Activated naive CD4-positive, alpha-beta T cell treated with anti-CD3 and anti-CD28 coated beads, Interleukin-2, amount 50 U/mL, for 72 hours (primary cell): ENCODE data around the gene LAPTM4A. TPM values are rescaled to one million over a fixed set of nuclear protein-coding genes. Genes with fewer than 3 reads are reported as not detected.

Experiments used
- ATAC-seq, 2 donors: fragments of 150-1000 bp; cut with Tn5 transposase; 2 replicates each; pipeline ENCODE4 v1.10.0; 2021; ENCODE audit warnings: mild to moderate bottlenecking in 2 of 2, moderate library complexity in 2 of 2
- DNase-seq, 2 donors: peaks; one replicate each; pipeline ENCODE4 v3.0.0; 2021 to 2022; ENCODE audit warnings: low spot score in 2 of 2
- H3K27ac Mint-ChIP-seq, 2 donors: one replicate each; pipeline ENCODE4 v1.8.0; 2022; ENCODE audit warnings: mild to moderate bottlenecking in 2 of 2, mixed read lengths in 2 of 2
- H3K36me3 Mint-ChIP-seq, 2 donors: one replicate each; pipeline ENCODE4 v1.8.0; 2022; ENCODE audit warnings: mixed read lengths in 2 of 2
- H3K9me3 Mint-ChIP-seq, 2 donors: one replicate each; pipeline ENCODE4 v1.8.0; 2022; ENCODE audit warnings: mixed read lengths in 2 of 2
- total RNA-seq, 2 donors: library from RNA; stranded (reverse); gene quantifications; one replicate each; pipeline ENCODE4 v1.2.3, GENCODE V29; 2022

Gene LAPTM4A
- total RNA-seq, 2 donors from 2014 or later = 20.4 to 26.9 TPM

GRCh38 chr2:20015482-20016083, 35.8 kb downstream of the LAPTM4A start:
- DNase-seq (no peak), ATAC-seq (no peak)
- H3K9me3 Mint-ChIP-seq = peaks cover 2 to 12% of the 10 kb centered on the region in 2 donors
- peaks cover 8 to 14% of the 10 kb centered on the region in 2 donors for H3K36me3 Mint-ChIP-seq
- H3K27ac Mint-ChIP-seq = no peak overlapping the region

GRCh38 chr2:20013126-20013849, 38.1 kb downstream of the LAPTM4A start:
- Mint-ChIP-seq H3K36me3 (no peaks in the 10 kb centered on the region), H3K27ac (no peak overlapping the region), H3K9me3 (no peaks in the 10 kb centered on the region)
- DNase-seq = no peak
- ATAC-seq = no peak

GRCh38 chr2:20012282-20013125, 38.9 kb downstream of the LAPTM4A start, which contains the start of gene MATN3:
Gene MATN3 (minus strand): TSS chr2:20012668. CDS start chr2:20012631, 37 bp downstream.
- ATAC-seq (peak; percentile 61 to 68), DNase-seq (peak in 1 of 2 donors; percentile 25)
- Mint-ChIP-seq H3K9me3 (no peaks in the 10 kb centered on the region), H3K27ac (no peak within 1 kb of the TSS), H3K36me3 (no peaks in the 10 kb centered on the region)

- DNase-seq = no peak
- Mint-ChIP-seq H3K9me3 (no peaks in the 10 kb centered on the region), H3K36me3 (no peaks in the 10 kb centered on the region), H3K27ac (no peak overlapping the region)
- peak in 1 of 2 donors; percentile 18 for ATAC-seq
Observed at GRCh38 chr2:20012032-20012281, 39.5 kb downstream of the LAPTM4A start.

GRCh38 chr2:20011276-20012031, 40.0 kb downstream of the LAPTM4A start:
- Mint-ChIP-seq H3K9me3 (no peaks in the 10 kb centered on the region), H3K27ac (no peak overlapping the region), H3K36me3 (no peaks in the 10 kb centered on the region)
- no peak for ATAC-seq
- no peak for DNase-seq

GRCh38 chr2:20008703-20009102, 42.7 kb downstream of the LAPTM4A start:
- Mint-ChIP-seq H3K9me3 (no peaks in the 10 kb centered on the region), H3K36me3 (no peaks in the 10 kb centered on the region), H3K27ac (no peak overlapping the region)
- DNase-seq (no peak), ATAC-seq (no peak)

GRCh38 chr2:20005891-20006470, 45.4 kb downstream of the LAPTM4A start:
- DNase-seq (no peak), ATAC-seq (no peak)
- Mint-ChIP-seq H3K9me3 (no peaks in the 10 kb centered on the region), H3K36me3 (no peaks in the 10 kb centered on the region), H3K27ac (no peak overlapping the region)

- Mint-ChIP-seq H3K9me3 (no peaks in the 10 kb centered on the region), H3K27ac (no peak overlapping the region), H3K36me3 (no peaks in the 10 kb centered on the region)
- ATAC-seq (no peak), DNase-seq (no peak)
Observed at GRCh38 chr2:20005067-20005627, 46.3 kb downstream of the LAPTM4A start.

GRCh38 chr2:20001361-20001863, 50.0 kb downstream of the LAPTM4A start:
- Mint-ChIP-seq H3K27ac (no peak overlapping the region), H3K36me3 (no peaks in the 10 kb centered on the region), H3K9me3 (no peaks in the 10 kb centered on the region)
- no peak for DNase-seq
- no peak for ATAC-seq

- Mint-ChIP-seq H3K36me3 (peaks cover 7 to 17% of the 10 kb centered on the region in 2 donors), H3K27ac (no peak overlapping the region), H3K9me3 (no peaks in the 10 kb centered on the region)
- DNase-seq (no peak), ATAC-seq (no peak)
Observed at GRCh38 chr2:19993731-19994130, 57.7 kb downstream of the LAPTM4A start.

- ATAC-seq (no peak), DNase-seq (no peak)
- H3K27ac Mint-ChIP-seq = no peak overlapping the region
- no peaks in the 10 kb centered on the region for H3K9me3 Mint-ChIP-seq
- H3K36me3 Mint-ChIP-seq = peaks cover 11 to 17% of the 10 kb centered on the region in 2 donors
Observed at GRCh38 chr2:19991895-19992294, 59.5 kb downstream of the LAPTM4A start.

- peak overlapping the region; percentile 18 to 88 for H3K27ac Mint-ChIP-seq
- H3K36me3 Mint-ChIP-seq = peaks cover 11 to 17% of the 10 kb centered on the region in 2 donors
- DNase-seq = no peak
- no peak for ATAC-seq
- no peaks in the 10 kb centered on the region for H3K9me3 Mint-ChIP-seq
Observed at GRCh38 chr2:19990416-19990728, 61.1 kb downstream of the LAPTM4A start.

GRCh38 chr2:19989667-19990415, 61.6 kb downstream of the LAPTM4A start, which contains the start of gene WDR35:
Gene WDR35 (minus strand): TSS chr2:19990105. CDS start chr2:19990015, 90 bp downstream.
- peaks cover 11 to 17% of the 10 kb centered on the region in 2 donors for H3K36me3 Mint-ChIP-seq
- no peaks in the 10 kb centered on the region for H3K9me3 Mint-ChIP-seq
- H3K27ac Mint-ChIP-seq = peak within 1 kb of the TSS; percentile 88 to 92
- DNase-seq (peak; percentile 95 to 96), ATAC-seq (peak; percentile 98 to 99)

- ATAC-seq (no peak), DNase-seq (no peak)
- H3K9me3 Mint-ChIP-seq = no peaks in the 10 kb centered on the region
- peak overlapping the region; percentile 88 to 92 for H3K27ac Mint-ChIP-seq
- peaks cover 11 to 17% of the 10 kb centered on the region in 2 donors for H3K36me3 Mint-ChIP-seq
Observed at GRCh38 chr2:19989342-19989666, 62.1 kb downstream of the LAPTM4A start.

- Mint-ChIP-seq H3K36me3 (peaks cover 11 to 17% of the 10 kb centered on the region in 2 donors), H3K27ac (peak overlapping the region in 1 of 2 donors; percentile 88), H3K9me3 (no peaks in the 10 kb centered on the region)
- DNase-seq = no peak
- no peak for ATAC-seq
Observed at GRCh38 chr2:19988600-19988999, 62.8 kb downstream of the LAPTM4A start.
